HCT116 (cell line): ENCODE data around the gene GRIN3B.

ENCODE experiments used
- CEBPB ChIP-seq: IDR thresholded peaks from 2 replicates; pipeline ENCODE4 v1.6.1; 2012; ENCODE audit warnings: low read depth
- POLR2AphosphoS5 ChIP-seq: IDR thresholded peaks from 2 replicates; pipeline ENCODE4 v1.6.1; 2011; ENCODE audit warnings: mild to moderate bottlenecking, low read depth, low read length, moderate library complexity
- RAD21 ChIP-seq: IDR thresholded peaks from 2 replicates; pipeline ENCODE4 v1.6.1; 2012; ENCODE audit warnings: low read depth, mild to moderate bottlenecking
- TF ChIP-seq, protein P1 (sequence below): IDR thresholded peaks from 2 replicates; pipeline ENCODE4 v1.6.1; 2011; ENCODE audit warnings: mild to moderate bottlenecking, low read length, moderate library complexity; ENCODE audit not compliant: insufficient replicate concordance; ENCODE audit errors: extremely low read depth
- TF ChIP-seq, protein P2 (sequence below), 3 experiments: fragments of 200-600 bp in 1 of 3; sonication (generic) in 1 of 3; IDR thresholded peaks in 2 of 3; conservative IDR thresholded peaks in 1 of 3; 2 replicates each; pipeline ENCODE4 v1.5.1; 2012 to 2017; ENCODE audit warnings: low read depth in 2 of 3, low read length in 2 of 3, antibody characterized with exemption in 1 of 3, borderline replicate concordance in 1 of 3, control low read depth in 1 of 3, mild to moderate bottlenecking in 1 of 3, mixed read lengths in 1 of 3, mixed run types in 1 of 3, moderate library complexity in 1 of 3; ENCODE audit not compliant: insufficient read depth in 1 of 3

DNA sequence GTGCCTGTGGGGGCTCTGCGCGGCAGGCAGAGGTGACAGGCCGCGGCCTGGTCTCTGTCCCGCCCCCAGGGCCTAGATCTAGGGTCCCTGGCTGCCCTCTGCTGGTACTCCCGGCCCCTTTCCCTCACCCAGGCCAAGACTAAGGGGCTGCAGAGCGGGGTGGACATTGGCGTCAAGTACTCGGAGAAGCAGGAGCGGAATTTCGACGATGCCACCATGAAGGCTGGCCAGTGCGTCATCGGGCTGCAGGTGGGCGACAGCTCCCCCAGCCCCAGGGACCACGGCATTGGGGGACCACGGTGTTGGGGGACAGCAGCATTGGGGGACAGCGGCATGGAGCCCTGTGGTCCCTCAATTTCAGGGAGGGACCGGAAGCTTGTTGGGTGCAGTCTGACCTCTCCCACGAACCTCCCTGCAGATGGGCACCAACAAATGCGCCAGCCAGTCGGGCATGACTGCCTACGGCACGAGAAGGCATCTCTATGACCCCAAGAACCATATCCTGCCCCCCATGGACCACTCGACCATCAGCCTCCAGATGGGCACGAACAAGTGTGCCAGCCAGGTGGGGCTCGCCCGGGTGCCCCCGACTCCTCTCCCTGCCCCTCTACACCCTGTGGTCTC, 35.9 kb downstream of the GRIN3B start:
- TF ChIP-seq, protein P1, sequence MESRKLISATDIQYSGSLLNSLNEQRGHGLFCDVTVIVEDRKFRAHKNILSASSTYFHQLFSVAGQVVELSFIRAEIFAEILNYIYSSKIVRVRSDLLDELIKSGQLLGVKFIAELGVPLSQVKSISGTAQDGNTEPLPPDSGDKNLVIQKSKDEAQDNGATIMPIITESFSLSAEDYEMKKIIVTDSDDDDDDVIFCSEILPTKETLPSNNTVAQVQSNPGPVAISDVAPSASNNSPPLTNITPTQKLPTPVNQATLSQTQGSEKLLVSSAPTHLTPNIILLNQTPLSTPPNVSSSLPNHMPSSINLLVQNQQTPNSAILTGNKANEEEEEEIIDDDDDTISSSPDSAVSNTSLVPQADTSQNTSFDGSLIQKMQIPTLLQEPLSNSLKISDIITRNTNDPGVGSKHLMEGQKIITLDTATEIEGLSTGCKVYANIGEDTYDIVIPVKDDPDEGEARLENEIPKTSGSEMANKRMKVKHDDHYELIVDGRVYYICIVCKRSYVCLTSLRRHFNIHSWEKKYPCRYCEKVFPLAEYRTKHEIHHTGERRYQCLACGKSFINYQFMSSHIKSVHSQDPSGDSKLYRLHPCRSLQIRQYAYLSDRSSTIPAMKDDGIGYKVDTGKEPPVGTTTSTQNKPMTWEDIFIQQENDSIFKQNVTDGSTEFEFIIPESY, result no peak
- no peak for TF ChIP-seq RAD21
- TF ChIP-seq, protein P2, sequence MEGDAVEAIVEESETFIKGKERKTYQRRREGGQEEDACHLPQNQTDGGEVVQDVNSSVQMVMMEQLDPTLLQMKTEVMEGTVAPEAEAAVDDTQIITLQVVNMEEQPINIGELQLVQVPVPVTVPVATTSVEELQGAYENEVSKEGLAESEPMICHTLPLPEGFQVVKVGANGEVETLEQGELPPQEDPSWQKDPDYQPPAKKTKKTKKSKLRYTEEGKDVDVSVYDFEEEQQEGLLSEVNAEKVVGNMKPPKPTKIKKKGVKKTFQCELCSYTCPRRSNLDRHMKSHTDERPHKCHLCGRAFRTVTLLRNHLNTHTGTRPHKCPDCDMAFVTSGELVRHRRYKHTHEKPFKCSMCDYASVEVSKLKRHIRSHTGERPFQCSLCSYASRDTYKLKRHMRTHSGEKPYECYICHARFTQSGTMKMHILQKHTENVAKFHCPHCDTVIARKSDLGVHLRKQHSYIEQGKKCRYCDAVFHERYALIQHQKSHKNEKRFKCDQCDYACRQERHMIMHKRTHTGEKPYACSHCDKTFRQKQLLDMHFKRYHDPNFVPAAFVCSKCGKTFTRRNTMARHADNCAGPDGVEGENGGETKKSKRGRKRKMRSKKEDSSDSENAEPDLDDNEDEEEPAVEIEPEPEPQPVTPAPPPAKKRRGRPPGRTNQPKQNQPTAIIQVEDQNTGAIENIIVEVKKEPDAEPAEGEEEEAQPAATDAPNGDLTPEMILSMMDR (IDR thresholded peaks at IDR 0.05 in 2 of 3, conservative IDR thresholded peaks at IDR 0.05 in 1 of 3; ENCODE audit: borderline replicate concordance in 1 of 3, insufficient read depth in 1 of 3, low read depth in 2 of 3, low read length in 2 of 3), result no peak
- no peak for TF ChIP-seq CEBPB
- no peak for TF ChIP-seq POLR2AphosphoS5
